Nephron progenitor cell (in vitro differentiated cells): ENCODE data around the gene RERE.
A peak's percentile ranks its signal among the peaks of the same experiment; 100 is the strongest.

ENCODE experiments used
- DNase-seq: peaks from one replicate; pipeline ENCODE4 v3.0.0; 2021
- H3K27ac Mint-ChIP-seq: 2 replicates; pipeline ENCODE4 v1.8.0; 2021; ENCODE audit warnings: mild to moderate bottlenecking, moderate library complexity, mixed read lengths
- H3K27me3 Mint-ChIP-seq: 2 replicates; pipeline ENCODE4 v1.8.0; 2021; ENCODE audit warnings: mild to moderate bottlenecking, low read depth, mixed read lengths; ENCODE audit not compliant: poor library complexity
- H3K36me3 Mint-ChIP-seq: 2 replicates; pipeline ENCODE4 v1.8.0; 2021; ENCODE audit warnings: low read depth, mixed read lengths
- H3K4me1 Mint-ChIP-seq: 2 replicates; pipeline ENCODE4 v1.8.0; 2021; ENCODE audit warnings: mixed read lengths
- H3K4me3 Mint-ChIP-seq: 2 replicates; pipeline ENCODE4 v1.8.0; 2021; ENCODE audit warnings: mild to moderate bottlenecking, moderate library complexity, mixed read lengths
- H3K9me3 Mint-ChIP-seq: 2 replicates; pipeline ENCODE4 v1.8.0; 2021; ENCODE audit warnings: mild to moderate bottlenecking, moderate library complexity, mixed read lengths
- CTCF ChIP-seq: fragments of 200-600 bp; sonication (generic); IDR thresholded peaks from 2 replicates; pipeline ENCODE4 v1.5.0; 2021; ENCODE audit warnings: antibody characterized with exemption

RERE gene

GRCh38 chr1:8708259-8708658 is 109.2 kb downstream of the RERE start:
- Mint-ChIP-seq H3K4me1 (peaks cover 79% of the 10 kb centered on the region), H3K4me3 (no peak overlapping the region), H3K27ac (peak overlapping the region; percentile 62), H3K36me3 (peaks cover 17% of the 10 kb centered on the region), H3K9me3 (peaks cover 13% of the 10 kb centered on the region), H3K27me3 (peaks cover 2% of the 10 kb centered on the region)
- no peak for TF ChIP-seq CTCF
- DNase-seq = no peak

GRCh38 chr1:8706995-8707396 is 110.4 kb downstream of the RERE start:
- Mint-ChIP-seq H3K27me3 (peaks cover 2% of the 10 kb centered on the region), H3K36me3 (peaks cover 17% of the 10 kb centered on the region), H3K4me3 (peak overlapping the region; percentile 41), H3K27ac (peak overlapping the region; percentile 94), H3K9me3 (peaks cover 13% of the 10 kb centered on the region), H3K4me1 (peaks cover 67% of the 10 kb centered on the region)
- DNase-seq = no peak
- no peak for TF ChIP-seq CTCF

- peaks cover 17% of the 10 kb centered on the region for H3K36me3 Mint-ChIP-seq
- peaks cover 2% of the 10 kb centered on the region for H3K27me3 Mint-ChIP-seq
- no peak for DNase-seq
- peaks cover 13% of the 10 kb centered on the region for H3K9me3 Mint-ChIP-seq
- peak overlapping the region; percentile 42 for H3K27ac Mint-ChIP-seq
- H3K4me3 Mint-ChIP-seq = no peak overlapping the region
- peaks cover 66% of the 10 kb centered on the region for H3K4me1 Mint-ChIP-seq
- no peak for TF ChIP-seq CTCF
Observed at GRCh38 chr1:8706291-8706690, 111.1 kb downstream of the RERE start.

- Mint-ChIP-seq H3K27me3 (peaks cover 2% of the 10 kb centered on the region), H3K27ac (peak overlapping the region; percentile 90), H3K36me3 (peaks cover 15% of the 10 kb centered on the region), H3K4me1 (peaks cover 72% of the 10 kb centered on the region), H3K9me3 (peaks cover 12% of the 10 kb centered on the region), H3K4me3 (peak overlapping the region; percentile 41)
- DNase-seq = no peak
- no peak for TF ChIP-seq CTCF
Observed at GRCh38 chr1:8704866-8705506, 112.5 kb downstream of the RERE start.

GRCh38 chr1:8702850-8703810 is 114.3 kb downstream of the RERE start:
- peaks cover 73% of the 10 kb centered on the region for H3K4me1 Mint-ChIP-seq
- no peaks in the 10 kb centered on the region for H3K9me3 Mint-ChIP-seq

More at GRCh38 chr1:8702850-8703810, 114.3 kb downstream of the RERE start:
- Mint-ChIP-seq H3K27me3 (no peaks in the 10 kb centered on the region), H3K27ac (peak overlapping the region; percentile 88), H3K4me3 (peak overlapping the region; percentile 91), H3K36me3 (peaks cover 8% of the 10 kb centered on the region)
- DNase-seq = peak; percentile 92
- no peak for TF ChIP-seq CTCF
